Right renal cortex interstitium (tissue), 3 donors: ENCODE data around the gene CNOT6. TPM values are rescaled to one million over a fixed set of nuclear protein-coding genes. Genes with fewer than 3 reads are reported as not detected.

Experiments
- DNase-seq, 3 donors: peaks; one replicate each; pipeline ENCODE4 v3.0.0-alpha.2; 2013; ENCODE audit warnings: low read depth in 3 of 3, low spot score in 2 of 3
- polyA plus RNA-seq, 3 donors: library from polyadenylated mRNA; unstranded; fragments of 120-200 nt; gene quantifications; one replicate each; pipeline ENCODE4 v1.2.1, GENCODE V29; 2013; ENCODE audit not compliant: insufficient read length in 3 of 3

The CNOT6 gene
- polyA plus RNA-seq, 3 donors: 57.3 to 62.6 (median 62.4) TPM

DNA sequence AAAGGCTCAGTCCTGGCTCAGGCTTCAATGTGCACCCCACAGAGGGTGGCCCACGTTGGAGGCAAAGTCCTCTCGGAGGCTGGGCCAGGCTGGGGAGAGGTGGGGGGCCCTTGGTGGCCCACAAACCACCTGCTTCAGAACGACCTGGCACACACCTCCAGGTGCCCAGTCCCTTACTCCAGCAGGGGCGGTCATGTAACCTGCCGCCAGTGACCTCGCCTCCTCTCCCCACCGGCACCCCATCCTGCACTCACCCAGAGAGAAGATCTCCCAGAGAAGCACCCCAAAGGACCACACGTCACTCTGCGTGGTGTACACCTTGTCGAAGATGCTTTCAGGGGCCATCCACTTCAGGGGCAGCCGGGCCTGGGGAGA is 119.6 kb downstream of the CNOT6 start:
- no peak for DNase-seq

DNA sequence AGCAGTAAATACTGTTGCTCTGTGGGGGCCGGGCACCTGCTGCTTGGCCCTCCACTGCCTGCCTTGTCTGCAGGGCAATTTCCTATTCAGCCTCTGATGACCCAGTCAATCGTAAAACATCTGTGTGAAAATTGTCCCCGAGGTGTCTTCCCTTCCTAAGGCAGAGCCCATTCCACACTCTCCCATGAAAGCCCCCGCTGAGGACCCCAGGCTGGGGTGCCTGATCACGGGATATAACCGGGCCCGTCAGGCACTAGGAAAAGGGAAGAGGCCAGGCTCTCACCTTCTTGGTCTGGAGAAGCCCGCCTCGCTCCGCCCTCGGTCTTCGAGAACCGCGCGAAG is 124.3 kb downstream of the CNOT6 start:
- DNase-seq: no peak

- DNase-seq: peak in 2 of 3 donors; percentile 25 to 39
Observed at GRCh38 chr5:180618829-180619562, 124.8 kb downstream of the CNOT6 start.

DNA sequence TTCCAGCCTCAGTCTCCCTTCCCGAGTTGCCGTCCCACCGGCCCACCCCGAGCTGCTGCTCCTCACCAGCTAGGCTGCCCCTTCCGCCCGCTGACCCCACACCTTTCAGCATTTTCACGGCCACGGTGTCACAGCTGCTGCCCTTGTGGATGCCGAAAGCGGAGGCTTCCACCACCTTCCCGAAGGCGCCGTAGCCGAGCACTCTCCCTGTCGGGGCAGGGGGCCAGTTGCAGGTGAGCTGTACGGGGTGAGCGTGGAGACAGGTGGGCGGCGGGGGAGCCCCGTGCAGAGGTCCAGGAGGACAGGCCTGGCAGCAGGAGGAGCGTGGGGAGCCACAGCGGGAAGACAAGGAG is 125.4 kb downstream of the CNOT6 start:
- no peak for DNase-seq

- no peak for DNase-seq
Observed at GRCh38 chr5:180620014-180620413, 125.8 kb downstream of the CNOT6 start.

- no peak for DNase-seq
Observed at GRCh38 chr5:180621311-180621710, 127.1 kb downstream of the CNOT6 start.

DNA sequence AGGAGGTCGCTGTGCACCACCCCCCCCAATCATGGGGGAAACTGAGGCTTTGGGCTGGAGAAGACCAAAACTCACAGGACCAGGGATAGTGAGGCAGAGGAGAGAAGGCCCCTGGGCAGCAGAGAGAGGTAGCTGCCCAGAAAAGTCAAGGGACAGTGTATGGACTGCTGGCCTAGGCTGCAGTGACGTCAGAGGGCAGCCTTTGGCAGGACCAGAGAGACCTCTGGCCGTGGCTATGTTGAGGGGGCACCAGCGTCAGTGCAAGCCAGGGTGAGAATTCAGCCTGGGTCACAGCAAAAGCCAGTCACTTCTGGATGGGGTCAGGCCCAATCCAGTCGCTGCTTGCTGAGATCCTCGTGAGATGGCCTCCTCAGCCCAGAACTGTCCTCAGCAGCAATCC is 128.7 kb downstream of the CNOT6 start:
- DNase-seq: no peak

DNA sequence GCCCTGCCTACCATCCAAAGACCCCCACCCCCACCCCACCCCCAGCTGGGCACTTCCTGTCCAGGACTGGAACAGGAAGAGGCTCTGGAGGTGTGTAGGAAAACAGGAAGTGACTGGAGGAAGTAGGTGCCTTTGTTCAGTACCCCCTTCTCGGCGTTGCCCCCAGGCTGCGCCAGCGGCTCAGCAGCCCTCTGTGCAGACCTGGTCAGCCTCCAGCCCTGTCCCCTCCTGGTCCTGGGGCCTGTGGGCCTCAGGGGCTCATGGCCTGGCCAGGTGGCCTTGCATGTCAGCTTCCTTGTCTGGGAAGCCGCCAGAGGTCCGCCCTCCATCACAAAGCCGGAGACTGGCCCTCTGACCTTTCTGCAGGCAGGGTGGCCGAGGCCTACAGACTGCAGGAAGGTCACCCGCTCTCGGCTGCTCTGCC is 129.2 kb downstream of the CNOT6 start:
- no peak for DNase-seq

GRCh38 chr5:180623844-180624243 is 129.7 kb downstream of the CNOT6 start:
- no peak for DNase-seq

DNA sequence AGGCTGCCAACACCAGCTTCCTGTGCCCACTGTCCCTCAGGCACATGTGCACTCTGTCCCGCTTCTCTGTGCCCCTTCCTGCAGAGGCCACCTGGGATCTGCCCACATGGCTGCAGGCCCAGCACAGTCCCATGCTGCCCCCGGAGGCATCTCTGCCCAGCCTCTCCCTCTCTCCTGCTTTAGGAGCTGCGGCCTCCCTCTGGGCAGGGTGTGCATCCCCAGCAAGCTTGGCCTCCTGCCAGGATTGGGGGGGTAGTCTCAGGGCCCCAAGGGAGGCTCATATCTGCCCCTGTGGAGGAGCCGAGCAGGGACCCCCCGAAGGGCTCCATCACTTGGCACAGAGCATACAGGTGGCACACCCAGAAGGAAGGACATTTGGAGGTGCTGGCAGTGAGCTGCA is 130.4 kb downstream of the CNOT6 start:
- no peak for DNase-seq

DNA sequence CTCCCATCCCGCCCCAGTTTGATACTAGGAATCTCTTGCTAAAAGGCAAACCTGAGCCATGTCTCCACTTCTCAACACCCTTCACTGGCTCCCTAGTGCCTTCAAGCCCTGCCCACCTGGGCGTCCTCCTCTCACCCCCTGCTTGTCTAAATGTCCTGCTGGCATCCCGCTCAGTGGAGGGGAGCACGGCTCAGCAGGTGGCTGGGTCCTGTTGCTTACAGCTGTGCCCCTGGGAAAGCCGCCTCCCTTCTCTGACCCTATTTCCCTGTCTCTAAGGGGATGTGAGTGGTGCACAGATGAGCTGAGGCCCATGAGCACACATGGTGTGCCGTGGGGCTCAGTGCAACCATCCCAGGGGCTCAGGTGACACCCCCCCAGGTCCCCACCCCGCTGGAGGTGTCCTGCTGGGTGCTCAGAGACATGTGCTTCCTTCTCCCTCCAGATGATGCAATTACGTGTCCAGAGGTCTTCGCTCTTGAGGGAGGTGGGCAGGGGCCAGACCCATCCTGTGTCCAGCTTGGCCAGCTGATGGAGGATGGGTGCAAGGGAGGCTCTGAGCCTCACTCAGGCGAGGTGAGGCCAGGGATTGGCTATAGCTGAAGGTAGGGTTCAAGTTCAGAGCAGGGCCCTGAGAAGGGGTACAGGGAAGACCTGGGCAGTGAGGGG is 131.1 kb downstream of the CNOT6 start:
- DNase-seq: no peak

DNA sequence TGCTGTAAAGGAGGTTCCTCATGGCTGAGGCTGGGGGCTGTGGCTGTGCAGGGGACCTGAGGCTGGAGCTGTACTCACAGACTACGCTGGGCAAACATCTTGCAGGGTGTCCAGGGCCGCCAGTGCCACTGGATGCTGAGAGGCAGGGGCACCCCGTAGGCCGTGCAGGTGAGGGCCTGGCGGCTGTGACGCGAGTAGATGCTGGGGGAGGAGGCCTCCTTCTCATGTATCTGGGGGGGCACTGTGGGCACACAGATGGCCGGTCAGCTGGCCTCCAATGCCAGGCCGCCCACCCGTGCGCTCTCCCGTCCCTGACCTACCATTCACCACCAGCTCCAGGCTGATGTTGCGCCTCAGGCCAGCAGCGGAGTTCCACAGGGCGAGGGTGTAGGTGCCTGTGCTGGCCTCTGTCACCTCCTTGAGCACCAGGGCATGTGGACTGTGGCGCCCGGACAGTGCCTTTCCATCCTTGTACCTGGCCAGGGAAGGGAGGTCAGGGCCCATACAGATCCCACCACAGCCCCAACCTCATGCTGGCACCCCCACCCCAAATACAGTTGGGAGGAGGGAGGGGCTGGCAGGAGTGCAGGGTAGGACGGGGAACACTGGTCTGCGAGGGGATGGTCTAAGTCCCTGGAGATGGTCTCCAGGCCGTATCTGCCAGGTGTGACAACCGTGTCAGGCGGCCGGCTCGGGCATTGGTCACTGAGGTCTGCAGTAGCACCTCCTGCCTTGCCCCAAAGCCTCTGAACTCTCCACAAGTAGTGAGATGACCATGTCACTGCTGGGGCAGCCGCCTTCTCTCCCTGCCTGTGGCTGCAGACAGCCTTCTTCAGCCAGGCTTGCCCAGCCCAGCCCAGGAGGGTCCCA is 131.8 kb downstream of the CNOT6 start:
- no peak for DNase-seq

GRCh38 chr5:180626661-180627385 is 132.6 kb downstream of the CNOT6 start:
- DNase-seq: no peak

- no peak for DNase-seq
Observed at GRCh38 chr5:180627386-180628120, 133.4 kb downstream of the CNOT6 start.

Other genes with a start within 250 kb of the CNOT6 start
- gene MAPK9, start 202.3 kb upstream of the CNOT6 start, polyA plus RNA-seq: 10 to 100 TPM; 39.6 to 41.5 (median 40.8) TPM
- gene GFPT2, start 141.0 kb upstream of the CNOT6 start, polyA plus RNA-seq: 1 to 10 TPM; 4.3 to 5.5 (median 4.5) TPM
- gene SCGB3A1, start 97.1 kb downstream of the CNOT6 start, polyA plus RNA-seq: under 1 TPM; 0.74 to 0.78 (median 0.75) TPM
- gene FLT4, start 155.2 kb downstream of the CNOT6 start, polyA plus RNA-seq: 10 to 100 TPM; 21.8 to 24.7 (median 24.5) TPM
- gene OR2Y1, start 245.7 kb downstream of the CNOT6 start, polyA plus RNA-seq: not detected